ENCODE results near the gene KDM7A.

GRCh38 chr7:140067052-140067451 is 109.7 kb downstream of the KDM7A start:
- TF ChIP-seq, protein P1, sequence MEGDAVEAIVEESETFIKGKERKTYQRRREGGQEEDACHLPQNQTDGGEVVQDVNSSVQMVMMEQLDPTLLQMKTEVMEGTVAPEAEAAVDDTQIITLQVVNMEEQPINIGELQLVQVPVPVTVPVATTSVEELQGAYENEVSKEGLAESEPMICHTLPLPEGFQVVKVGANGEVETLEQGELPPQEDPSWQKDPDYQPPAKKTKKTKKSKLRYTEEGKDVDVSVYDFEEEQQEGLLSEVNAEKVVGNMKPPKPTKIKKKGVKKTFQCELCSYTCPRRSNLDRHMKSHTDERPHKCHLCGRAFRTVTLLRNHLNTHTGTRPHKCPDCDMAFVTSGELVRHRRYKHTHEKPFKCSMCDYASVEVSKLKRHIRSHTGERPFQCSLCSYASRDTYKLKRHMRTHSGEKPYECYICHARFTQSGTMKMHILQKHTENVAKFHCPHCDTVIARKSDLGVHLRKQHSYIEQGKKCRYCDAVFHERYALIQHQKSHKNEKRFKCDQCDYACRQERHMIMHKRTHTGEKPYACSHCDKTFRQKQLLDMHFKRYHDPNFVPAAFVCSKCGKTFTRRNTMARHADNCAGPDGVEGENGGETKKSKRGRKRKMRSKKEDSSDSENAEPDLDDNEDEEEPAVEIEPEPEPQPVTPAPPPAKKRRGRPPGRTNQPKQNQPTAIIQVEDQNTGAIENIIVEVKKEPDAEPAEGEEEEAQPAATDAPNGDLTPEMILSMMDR (IDR thresholded peaks at IDR 0.05 in 4 of 5, conservative IDR thresholded peaks at IDR 0.05 in 1 of 5) = no peak
- TF ChIP-seq POLR2A (IDR thresholded peaks at IDR 0.05) = no peak

Measured in gastrocnemius medialis (tissue), 4 donors.